EH (cell line): Measurements from ENCODE around the gene WSB1.
"Not testable (repeated sequence)": the region's sequence is repeated elsewhere in the genome, so short reads cannot be mapped to it uniquely, and the experiment has no call there.

Experiments
- DNase-seq: peaks from one replicate; pipeline ENCODE4 v3.0.0-alpha.2; 2015; ENCODE audit warnings: low read depth

WSB1 gene

DNA sequence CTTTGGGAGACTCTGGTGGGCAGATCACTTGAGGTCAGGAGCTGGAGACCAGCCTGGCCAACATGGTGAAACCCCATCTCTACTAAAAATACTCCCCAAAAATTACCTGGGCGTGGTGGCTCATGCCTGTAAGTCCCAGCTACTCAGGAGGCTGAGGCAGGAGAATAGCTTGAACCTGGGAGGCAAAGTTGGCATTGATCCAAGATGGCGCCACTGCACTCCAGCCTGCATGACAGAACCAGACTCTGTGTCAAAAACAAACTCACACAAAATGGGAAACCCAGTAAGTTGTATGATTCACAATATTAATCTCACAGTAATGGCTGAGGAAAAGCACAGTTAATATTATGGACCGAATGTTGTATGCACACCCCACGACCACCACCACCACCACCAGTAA lies 24.3 kb downstream of the WSB1 start:
- no peak for DNase-seq

DNA sequence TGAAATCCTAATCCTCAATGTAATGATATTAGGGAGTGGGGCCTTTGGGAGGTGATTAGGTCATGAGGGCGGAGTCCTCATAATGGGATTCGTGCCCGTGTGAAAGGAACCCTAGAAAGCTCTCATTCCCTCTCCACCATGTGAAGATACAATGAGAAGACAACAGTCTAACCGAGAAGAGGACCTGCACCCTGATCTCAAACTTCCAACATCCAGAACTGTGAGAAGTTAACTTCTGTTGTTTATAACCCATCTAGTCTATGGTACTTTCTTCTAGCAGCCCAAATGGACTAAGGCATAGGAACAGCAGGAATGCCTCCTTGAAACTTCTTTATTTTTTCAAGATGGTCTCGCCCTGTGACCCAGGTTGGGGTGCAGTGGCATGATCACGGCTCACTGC lies 24.7 kb downstream of the WSB1 start:
- no peak for DNase-seq

DNA sequence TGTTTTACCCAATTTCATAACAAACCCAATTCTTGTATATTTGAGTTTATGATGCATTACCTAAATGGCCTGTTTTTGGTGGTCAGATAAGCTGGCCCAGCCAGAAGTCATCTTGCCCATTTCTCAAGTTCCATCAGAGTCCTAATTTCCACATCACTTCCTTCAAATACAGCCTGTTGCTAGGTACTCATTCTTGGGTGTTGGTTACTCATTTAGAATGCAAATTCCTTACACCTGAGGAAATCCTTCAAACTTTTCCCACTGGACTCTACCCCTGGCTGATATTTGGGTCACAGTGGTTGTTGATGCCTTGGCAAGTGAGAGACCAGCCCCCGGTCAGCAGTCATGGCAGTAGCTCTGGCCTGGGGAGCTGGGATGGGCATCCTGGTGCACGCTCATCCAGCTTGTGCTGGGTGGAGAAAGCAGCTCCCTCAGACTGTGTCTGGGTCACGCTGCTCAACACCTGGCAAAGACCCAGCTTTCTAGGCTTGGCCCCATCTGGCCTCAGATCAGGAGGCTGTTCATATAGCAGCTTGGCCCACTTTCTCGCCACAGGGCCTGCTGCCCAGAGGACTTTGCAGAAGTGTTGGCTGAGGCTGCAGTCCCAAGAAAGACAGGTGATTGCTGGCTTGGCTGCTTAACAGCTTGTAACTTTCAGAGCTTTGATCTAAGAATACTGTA lies 25.8 kb downstream of the WSB1 start:
- DNase-seq = peak; percentile 34

DNA sequence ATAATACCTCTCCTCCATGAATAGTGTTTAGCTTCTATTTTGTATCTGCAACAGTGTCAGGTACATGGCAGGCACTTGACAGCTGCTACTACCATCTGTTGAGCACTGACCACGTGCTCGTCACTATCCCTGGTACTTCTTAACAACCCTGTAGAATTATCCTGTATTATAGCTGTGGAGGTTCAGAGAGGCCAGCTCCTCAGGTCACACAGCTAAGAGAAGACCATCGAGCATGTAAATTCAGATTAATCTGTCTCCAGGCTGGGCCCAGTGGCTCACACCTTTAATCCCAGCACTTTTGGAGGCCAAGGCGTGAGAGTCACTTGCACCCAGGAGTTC lies 26.3 kb downstream of the WSB1 start:
- no peak for DNase-seq

DNA sequence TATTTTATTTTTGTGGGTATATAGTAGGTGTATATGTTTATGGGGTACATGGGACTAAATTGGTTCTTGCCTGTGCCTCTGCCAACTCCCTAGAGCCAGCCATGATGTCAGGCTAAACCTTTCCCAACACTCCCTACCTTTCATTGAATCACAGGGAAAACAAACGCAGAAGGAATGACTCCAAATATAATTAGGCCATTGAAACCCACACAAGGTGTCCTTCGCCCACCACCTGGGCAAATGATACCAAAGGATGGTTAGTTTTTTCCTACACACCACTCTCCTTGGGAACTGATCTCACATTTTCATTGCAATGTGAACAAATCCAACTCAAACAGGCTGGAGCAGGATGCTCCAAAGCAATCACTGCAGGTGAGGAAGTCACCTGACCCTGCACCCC lies 27.5 kb downstream of the WSB1 start:
- DNase-seq = no peak

DNA sequence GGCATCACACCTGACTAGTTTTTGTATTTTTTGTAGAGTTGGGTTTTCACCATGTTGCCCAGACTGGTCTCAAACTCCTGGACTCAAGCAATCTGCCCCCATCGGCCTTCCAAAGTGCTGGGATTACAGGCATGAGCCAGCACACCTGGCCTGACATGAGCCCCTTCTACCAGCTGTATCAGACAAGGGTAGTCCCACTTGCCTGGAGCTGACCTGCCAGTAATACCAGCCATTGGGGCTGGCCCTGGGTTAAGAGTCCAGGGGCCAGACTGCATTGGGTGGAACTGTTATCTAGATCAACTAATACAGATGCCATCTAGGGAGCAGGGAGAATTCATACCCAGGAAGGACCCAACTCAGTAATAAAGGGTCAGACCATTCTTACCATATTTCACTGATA lies 28.1 kb downstream of the WSB1 start:
- no peak for DNase-seq

DNA sequence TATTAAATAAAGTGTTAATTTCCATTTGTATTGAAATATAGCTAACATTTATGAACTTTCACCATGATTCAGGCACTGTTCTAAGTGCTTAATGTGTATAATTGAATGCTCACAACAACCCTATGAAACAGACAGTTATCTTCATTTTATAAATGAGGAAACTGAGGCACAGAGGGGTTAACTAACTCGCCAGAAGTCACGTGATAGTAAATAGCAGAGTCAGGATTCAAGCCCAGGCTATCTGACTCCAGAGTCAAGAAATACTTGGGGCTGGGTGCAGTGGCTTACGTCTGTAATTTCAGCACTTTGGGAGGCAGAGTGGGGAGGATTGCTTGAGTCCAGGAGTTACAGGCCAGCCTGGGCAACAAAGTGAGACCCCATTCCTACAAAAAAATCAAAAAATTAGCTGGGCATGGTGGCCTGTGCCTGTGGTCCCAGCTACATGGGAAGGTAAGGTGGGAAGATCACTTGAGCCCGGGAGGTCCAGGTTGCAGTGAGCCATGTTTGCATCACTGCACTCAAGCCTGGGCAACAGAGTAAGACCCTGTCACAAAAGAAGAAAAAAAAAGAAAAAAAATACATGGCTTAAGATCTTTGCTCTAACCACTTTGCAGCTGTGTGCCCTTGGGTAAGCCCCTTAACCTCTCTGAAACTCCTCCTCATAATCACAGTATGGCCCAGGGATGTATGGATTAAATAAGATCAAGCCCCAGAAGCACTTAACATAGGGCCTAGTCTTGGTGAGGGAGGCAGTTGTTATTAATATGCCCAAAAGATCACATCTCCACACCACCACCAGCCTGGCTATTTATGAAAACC lies 29.0 kb downstream of the WSB1 start:
- DNase-seq = no peak

DNA sequence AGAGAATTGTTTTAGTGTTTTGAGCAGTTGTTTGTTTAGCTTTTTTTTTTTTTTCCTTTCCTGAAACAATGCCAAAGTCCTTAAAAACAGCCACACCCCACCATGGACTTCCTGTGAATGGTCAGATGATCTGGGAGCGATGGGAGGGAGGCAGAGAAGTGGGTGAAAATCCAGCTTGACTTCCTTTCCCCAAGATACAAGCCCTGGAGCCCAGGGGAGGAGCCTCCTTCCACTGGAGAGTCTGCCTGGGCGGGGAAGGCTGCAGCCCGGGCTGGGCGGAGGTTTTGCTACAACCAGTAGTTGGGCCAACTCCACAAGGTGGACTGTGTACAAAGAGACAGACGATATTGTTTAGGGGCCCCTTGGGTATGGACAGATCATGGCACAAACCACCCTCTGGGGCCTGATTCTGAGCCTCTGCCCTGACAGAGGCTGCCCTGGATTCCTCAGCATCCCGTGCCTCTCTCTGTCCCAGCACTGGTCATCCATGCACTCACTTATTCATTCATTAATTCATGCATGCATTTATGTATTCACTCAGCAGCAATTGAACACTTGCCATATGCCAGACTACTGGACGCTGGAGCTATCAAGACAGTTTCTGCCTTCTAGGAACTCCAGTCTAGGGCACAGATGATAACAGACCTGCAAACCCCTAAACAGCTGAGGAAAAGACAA lies 29.8 kb downstream of the WSB1 start:
- peak; percentile 76 for DNase-seq

DNA sequence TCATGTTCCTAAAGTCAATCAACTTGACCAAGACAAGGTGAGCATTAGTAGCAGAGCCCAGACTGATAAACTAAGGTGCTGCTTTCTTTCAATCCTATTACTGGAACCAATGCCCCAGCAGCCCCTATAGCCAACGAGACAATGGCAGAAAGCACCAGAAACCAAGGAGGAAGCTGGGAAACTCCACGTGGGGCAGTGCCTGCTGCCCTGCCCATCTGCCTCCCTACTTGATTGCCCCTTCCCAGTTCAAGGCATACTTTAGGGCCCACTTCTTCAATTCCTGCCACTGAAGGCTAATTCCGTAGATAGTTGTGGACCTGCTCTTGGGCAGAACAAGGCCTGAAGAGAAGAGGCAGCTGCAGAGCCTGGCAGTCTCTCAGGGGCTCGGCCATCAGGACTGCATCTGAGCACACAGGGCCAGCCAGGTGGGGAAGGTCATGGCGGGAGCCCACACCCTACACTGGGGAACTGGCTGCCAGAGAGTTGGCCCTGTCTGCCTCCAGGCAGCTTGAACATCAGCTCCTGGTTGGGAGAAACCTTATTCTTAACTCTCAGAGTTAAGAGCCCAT lies 30.9 kb downstream of the WSB1 start:
- DNase-seq = no peak

DNA sequence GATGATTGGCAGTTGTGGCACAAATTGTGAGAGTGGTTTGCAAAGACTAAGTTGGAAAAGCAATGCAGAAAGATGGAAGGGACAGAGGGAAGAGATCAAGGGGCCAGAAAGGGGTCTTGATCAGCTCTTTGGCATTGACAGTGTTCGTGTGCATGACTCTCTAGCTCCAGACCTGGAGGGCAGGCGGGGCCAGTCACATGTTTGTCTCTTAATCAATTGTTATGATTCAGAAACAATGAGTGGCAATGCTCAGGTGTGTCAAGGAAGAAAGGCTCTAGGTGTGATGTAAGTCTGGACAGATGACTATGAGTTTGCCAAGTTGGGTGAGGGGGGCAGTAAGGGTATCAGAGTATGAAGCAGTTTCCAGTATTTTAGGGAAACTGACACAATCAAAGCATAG lies 32.1 kb downstream of the WSB1 start:
- no peak for DNase-seq

DNA sequence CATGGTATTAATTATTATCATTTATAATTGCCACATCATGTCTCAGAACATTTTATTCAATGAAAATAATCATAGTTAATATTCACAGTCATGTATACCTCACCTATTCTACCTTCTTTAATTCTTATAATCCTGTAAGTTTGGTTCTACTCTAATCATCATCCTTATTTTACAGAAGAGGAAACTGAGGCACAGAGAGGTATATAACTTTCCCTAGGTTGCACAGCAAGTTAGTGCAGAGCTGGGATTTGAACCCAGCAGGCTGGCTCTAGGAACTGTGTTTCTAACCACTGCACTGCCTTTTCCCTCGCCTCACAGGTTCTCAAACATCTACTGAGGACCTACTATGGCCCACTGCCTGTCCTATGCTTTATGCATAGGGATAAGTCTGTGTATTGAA lies 32.7 kb downstream of the WSB1 start:
- DNase-seq = no peak

DNA sequence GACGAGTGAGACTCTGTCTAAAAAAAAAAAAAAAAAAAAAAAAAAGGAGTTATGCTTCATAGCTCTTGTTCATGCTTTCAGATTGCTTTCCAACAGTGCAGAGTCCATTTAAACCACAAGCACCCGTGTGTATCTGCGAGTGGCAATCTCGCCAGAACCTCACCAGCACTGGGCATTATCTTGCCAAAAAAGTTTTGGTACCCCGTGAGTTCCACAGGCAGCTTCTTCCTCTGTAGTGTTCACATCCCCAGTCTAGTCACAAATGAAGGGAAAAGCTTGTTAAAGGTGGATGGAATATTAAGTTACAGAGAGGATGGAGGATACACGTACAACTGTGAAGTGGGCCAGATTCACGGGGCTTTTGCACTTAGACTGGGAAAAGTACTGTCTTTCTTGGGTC lies 33.5 kb downstream of the WSB1 start:
- DNase-seq = no peak

DNA sequence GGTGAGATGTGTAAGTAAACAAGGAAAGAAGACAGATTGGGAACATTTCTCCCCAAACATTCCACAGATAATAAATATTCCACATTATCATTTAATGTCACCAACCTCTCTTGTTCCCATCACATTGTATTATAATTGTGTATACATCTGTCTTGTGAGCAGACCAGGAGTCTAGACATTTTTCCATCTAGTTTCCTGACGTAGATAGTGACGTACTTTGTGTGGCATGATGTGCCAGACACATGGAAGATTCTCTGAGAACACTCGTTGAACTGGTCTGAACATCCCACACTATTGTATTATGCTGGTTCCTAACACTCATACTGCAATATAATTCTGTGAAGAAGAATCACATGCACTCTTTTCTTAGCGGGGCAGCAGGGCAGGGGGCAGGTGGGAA lies 34.0 kb downstream of the WSB1 start:
- DNase-seq = no peak

DNA sequence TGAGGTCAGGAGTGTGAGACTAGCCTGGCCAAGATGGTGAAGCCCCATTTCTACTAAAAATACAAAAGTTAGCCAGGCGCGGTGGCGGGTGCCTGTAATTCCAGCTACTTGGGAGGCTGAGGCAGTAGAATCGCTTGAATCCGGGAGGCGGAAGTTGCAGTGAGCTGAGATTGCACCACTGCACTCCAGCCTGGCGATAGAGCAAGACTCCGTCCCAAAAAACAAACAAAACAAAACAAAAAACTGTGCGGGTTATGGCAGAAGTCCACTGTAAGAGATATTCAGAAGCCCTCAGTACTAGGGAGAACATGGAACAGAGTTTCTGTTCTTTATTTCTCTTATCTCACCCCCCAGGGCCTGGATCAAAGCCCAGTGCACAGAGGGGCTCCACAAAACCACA lies 34.8 kb downstream of the WSB1 start:
- DNase-seq = not testable (repeated sequence)

DNA sequence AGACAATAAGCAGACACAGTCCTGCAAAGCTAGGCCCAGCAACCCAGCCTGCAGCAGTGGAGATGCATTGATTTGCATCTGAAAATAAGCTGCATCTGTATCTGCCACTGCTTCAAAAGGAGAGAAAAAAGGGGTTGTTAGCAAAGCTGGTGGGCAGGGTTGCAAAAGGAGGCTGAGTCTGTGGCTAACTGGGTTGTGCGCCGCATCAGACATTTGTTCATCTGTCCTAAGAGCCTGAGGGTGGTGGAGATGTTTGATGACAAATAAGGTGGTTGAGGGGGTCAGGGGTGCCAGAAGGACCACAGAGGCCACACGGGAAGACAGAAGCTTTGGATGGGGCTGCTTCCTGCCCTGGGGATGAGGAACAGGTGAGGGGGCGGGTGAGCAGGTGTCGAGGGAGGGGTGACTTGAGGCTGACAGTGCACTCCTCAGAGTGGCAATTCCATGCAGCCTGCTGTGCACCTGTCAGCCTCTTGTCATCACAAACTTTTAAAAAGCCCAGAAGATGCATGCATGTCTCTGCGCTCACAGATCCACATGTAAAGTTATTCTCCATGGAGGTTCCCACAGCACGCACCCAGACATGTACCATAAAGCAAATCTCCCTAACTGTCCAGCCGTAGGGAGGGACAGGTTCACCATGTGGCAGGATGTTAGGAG lies 35.4 kb downstream of the WSB1 start:
- DNase-seq = no peak

DNA sequence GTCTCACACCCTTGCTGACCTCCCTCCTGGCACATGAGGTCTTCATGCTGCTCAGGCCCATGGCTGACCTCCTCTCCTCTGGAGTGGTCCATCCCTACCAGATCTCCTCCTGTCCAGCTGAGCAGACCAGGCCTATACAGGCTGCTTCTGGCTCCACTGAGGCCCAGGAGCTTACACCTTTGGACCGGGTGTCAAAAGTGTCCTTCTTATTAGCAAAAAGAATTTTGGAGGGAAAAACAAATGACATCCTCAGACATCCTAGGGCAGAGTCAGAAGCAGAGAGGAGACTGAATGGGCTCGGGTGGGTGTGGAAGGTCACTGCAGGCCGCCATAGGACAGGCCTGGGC lies 38.1 kb downstream of the WSB1 start:
- DNase-seq = no peak

DNA sequence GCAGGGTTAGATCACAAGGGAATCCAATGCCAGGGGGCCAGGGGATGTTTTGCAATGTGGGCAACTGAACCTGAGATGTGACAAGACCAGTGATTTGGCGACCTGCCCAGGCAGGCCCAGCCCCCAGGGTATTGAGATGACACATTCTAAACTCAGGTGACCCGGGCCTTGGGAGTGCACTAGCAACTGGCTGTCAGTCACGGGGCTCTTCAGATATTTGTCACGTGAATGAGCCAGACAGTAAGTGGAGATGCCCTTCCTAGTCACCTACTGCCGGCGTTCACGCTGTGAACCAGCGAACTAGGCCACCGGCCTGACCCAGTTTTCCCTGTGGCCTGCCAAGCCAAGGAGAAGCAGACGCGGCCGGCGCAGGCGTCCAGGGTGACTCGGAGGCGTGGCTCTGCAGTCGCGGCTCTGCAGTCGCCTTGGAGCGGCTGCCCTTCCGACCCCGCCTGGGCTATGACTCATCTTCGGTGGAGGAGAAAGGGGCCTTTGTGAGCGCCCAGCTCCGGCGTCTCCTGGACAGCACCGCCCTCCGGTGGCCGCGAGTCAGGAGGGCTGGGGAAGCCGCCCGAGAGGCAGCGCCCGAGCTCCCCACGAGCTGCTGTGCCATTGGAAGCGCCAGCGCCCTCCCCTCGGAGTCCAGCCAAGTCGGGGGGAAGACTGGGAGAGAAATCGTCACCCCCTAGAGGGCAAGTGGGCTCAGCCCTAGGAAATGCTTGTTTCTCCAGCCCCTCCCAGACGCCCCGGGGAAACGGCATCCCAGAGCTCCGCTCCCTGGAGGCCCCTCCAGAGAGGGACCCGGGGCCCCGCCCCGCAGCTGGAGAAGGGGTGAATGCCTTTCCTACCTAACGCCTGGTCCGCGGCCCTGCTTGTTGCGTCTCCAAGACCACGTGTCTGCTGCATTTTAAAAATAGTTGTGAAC lies 38.8 kb downstream of the WSB1 start:
- DNase-seq = peak; percentile 98

DNA sequence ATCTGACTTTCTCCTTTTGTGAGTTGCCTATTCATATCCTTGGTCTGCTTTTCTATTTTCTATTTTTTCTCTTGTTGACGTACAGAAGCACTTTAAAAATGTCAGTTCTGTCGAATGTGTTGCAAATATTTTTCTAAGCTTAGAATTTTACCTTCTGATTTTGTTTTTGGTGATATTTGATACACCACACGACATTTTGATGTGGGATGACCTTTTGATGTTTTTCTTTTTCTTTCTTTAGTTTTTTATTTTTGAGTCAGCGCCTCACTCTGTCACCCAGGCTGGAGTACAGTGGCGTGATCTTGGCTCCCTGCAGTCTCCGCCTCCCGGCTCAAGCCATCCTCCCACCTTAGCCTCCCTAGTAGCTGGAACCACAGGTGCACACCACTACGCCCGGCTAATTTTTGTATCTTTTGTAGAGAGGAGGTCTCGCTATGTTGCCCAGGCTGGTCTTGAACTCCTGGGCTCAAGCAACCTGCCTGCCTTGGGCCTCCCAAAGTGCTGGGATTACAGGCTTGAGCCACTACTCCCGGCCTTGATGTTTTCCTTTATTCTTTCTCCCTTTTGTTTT lies 39.6 kb downstream of the WSB1 start:
- DNase-seq = no peak

DNA sequence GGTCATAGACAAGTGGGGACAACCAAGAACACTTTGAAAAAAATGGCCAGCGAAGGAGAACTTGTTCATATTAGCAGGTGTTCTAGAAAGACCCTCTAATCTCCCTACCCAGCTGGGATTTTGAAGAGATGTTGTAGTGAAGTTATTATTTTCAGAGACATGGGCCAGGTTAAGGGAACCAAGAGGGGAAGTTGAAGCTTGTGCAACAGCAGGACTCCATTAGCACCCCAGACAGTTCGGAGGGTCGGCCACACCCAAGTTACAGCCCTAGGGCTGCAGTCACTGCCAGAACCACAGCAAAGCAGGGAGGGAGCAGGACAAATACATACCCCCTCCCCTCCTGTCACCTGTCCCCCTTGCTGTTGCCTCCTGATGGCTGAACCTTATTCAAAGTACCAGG lies 42.3 kb downstream of the WSB1 start:
- DNase-seq = no peak

DNA sequence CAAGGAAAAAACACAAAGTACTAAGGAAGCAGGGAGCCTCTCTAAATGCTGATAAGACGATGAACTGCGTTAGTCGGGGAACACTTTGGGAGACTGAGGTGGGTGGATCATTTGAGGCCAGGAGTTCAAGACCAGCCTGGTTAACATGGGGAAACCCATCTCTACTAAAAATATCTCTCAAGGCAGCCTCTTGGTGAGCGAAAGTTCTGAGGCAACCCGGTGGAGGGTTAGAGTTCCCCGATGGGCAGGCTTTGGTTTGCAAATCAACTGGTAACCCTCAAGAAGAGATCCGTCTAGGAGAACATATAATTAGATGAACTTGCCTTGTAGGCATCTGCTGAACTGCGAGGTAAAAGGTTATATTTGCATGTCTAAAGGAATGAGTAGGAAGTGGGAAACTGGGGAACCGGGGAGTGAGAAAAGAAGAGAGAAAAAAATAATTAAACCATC lies 44.6 kb downstream of the WSB1 start:
- DNase-seq = no peak

DNA sequence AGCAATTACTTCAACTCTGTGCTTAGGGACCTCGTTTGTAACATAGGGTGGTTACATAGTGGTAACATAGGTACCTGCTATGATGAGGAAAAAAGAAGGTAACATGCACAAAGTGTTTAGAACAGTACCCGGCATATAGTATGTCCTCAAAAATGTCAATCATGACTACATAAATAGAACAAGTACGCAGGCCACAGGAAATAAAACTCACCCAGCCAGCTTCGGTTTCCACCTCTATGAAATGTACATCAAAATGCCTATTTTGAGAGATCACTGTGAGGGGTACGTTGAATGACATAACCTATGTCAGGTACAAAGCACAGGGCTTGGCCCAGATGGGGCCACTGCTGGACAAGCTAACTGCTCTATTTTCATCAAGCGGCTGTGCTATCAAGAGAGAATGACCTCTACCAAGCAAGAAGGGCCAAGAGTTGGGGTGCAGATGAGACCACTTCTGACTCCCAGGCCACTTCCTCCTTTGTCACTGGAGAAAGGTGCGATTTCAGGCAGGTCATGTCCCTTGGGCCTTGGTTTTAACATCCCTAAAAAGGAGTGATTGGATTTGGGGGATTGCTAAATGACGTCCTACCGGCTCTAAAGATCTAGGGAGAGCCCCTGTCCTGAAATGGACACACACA lies 45.4 kb downstream of the WSB1 start:
- no peak for DNase-seq
